Stimulated activated CD4-positive, alpha-beta T cell treated with anti-CD3 and anti-CD28 coated beads, Interleukin-4, amount 100 ng/mL, for 48 hours (primary cell): Measurements from ENCODE around the gene ARL8B.
"Not testable (repeated sequence)": the region's sequence is repeated elsewhere in the genome, so short reads cannot be mapped to it uniquely, and the experiment has no call there.

ENCODE experiments used
- DNase-seq, 2 donors: peaks; one replicate each; pipeline ENCODE4 v3.0.0-alpha.2; 2020; ENCODE audit warnings: low read depth in 2 of 2

Gene ARL8B

GRCh38 chr3:5110337-5110736, 11.8 kb upstream of the ARL8B start:
- DNase-seq = no peak

GRCh38 chr3:5112043-5112442, 10.0 kb upstream of the ARL8B start:
- no peak for DNase-seq

DNA sequence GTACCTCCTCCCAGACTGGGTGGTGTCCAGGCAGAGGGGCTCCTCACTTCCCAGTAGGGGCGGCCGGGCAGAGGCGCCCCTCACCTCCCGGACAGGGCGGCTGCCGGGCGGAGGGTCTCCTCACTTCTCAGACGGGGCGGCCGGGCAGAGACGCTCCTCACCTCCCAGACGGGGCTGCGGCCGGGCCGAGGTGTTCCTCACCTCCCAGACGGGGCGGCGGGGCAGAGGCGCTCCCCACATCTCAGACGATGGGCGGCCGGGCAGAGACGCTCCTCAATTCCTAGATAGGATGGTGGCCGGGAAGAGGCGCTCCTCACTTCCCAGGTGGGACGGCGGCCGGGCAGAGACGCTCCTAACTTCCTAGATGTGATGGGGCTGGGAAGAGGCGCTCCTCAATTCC, 8.4 kb upstream of the ARL8B start:
- DNase-seq = not testable (repeated sequence)

DNA sequence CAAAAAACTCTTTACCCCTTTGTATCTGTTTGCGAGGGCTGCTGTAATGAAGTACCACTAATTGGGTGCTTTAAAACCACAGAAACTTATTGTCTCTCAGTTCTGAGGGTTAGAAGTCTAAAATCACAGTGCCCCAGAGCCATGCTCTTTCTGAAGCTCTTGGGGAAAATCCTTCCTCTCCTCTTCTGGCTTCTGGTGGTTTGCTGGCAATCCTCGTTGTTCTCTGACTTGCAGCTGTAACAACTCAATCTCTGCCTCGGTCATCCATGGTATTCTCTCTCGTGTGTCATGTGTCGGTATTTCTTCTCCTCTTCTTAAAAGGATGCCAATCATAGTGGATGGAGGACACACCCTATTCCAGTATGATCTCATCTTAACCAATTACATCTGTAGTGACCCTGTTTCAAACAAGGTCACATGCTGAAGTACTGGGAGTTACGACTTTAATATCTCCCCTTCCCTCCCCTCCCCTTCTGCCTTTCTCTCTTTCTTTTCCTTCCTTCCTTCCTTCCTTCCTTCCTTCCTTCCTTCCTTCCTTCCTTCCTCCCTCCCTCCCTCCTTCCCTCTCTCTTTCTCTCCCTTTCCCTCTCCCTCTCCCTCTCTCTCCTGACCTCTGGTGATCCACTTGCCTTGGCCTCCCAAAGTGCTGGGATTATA, 6.5 kb upstream of the ARL8B start:
- DNase-seq = no peak

DNA sequence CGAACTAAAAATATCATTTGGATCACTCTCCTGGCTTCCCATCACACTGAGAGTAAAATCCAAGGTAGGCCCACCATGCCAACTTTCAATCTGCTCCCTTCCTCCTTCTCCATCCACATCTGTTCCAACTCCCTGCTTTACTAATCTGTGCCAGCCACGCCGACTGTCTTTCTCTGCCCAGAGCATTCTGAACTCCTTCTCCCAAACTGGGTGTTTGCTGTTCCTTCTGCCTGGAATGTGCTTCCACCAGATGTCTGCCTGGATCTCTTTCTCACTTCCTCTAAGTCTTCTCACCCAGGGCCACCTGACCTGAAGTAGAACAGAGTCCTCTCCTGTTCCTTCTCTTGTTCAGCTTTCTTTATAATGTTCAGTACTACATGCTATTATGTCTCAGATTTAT, 5.6 kb upstream of the ARL8B start:
- no peak for DNase-seq

DNA sequence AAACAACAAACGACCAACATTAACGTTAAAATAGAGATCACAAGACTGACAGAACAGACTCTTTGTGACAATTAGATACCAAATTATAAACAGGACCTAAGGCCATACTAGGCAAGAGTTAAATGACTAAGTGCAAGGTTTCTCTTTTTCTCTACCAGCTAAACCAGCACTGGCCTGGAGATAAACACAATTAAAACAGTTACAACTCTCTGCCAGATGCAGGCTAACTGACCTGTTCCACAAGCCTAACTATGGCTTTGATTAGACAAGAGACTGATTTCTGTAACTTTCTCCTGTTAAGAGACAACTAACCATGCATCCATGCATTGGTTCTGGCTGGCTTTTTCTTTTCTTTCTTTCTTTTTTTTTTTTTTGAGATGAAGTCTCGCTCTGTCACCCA, 1.6 kb upstream of the ARL8B start:
- DNase-seq = no peak

GRCh38 chr3:5122741-5123706, 932 bp downstream of the ARL8B start:
- DNase-seq = peak; percentile 6 to 13

GRCh38 chr3:5123937-5124336, 1.8 kb downstream of the ARL8B start:
- DNase-seq = no peak

DNA sequence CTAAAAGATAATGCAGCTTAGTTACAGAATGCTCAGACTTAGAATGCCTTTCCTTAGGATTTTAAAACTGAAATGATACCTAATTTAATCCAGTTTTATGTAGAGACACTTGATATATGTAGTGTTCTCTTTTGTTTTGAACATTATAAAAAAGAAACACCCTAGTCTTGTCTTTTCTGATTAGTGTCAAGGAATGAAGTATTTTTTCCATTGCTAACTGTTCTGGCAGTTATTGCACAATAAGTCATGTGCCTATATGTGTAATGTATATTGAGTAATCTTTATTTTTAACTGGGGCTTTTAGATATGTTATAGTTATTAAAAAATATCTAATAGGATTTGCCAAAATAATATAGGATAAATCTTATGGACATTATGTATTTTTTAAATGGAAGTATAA, 4.5 kb downstream of the ARL8B start:
- no peak for DNase-seq

GRCh38 chr3:5128849-5129248, 6.8 kb downstream of the ARL8B start:
- no peak for DNase-seq

- no peak for DNase-seq
These were observed 11.3 kb downstream of the ARL8B start for GRCh38 chr3:5133239-5134018.

GRCh38 chr3:5134019-5134391, 11.9 kb downstream of the ARL8B start:
- DNase-seq = no peak

- DNase-seq = no peak
These were observed 12.4 kb downstream of the ARL8B start for GRCh38 chr3:5134499-5134898.

- DNase-seq = no peak
These were observed 14.3 kb downstream of the ARL8B start for GRCh38 chr3:5136211-5136918.

DNA sequence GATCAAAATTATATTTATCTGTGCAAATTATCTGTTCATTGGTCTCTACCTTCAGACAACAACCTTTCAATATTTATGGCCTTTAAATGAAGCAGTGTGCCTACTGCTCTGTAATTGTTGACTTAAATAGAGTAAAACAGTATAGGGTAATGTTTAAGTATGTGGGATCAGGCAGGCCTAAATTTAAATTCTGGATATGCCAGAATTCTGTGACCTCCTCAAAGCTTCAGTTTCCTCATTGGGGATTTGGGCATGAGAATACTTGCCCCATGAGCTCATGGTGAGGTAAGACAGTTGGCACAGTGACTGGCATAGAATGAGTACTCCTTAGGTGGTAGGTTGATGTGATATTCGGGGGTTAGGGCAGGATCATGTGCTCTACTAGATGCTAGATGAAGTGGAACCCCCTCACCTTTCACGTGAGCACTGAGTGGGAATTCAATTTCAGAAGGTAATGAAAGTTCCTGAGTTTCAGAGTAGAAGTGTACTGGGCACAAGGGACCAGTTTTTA, 14.9 kb downstream of the ARL8B start:
- no peak for DNase-seq

- DNase-seq = no peak
These were observed 16.3 kb downstream of the ARL8B start for GRCh38 chr3:5138214-5138981.

- DNase-seq = no peak
These were observed 18.1 kb downstream of the ARL8B start for GRCh38 chr3:5140230-5140621.

- no peak for DNase-seq
These were observed 18.7 kb downstream of the ARL8B start for GRCh38 chr3:5140839-5141238.

GRCh38 chr3:5141760-5142159, 19.7 kb downstream of the ARL8B start:
- DNase-seq = no peak

DNA sequence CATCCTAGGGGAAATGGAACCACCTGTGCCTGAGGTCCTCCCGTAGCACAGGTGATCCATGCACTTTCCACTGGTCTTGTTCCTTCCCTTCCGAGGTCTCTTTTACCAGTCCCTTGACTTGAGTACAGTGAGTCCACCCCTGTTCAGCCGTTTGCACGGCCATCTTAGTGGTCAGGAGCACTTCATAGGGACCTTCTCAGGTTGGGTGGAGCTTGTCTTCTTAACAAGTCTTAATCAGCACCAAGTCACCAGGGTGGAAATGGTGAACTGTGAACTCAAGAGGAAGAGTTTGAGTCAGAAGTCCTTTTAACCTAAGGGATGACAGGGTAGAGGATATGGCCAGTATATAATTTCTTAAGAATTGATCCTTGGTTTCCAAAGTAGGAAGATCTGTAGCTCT, 21.4 kb downstream of the ARL8B start:
- DNase-seq = no peak
